GM12874 (cell line): ENCODE measurements around the gene LRCOL1.

Experiments used
- CTCF ChIP-seq: IDR thresholded peaks from 2 replicates; pipeline ENCODE4 v1.5.1; 2011; ENCODE audit warnings: low read depth, mild to moderate bottlenecking, control low read depth, low read length, moderate library complexity; ENCODE audit not compliant: insufficient read depth

LRCOL1 gene

GRCh38 chr12:132558861-132559623, 51.3 kb downstream of the LRCOL1 start:
- TF ChIP-seq CTCF: no peak

GRCh38 chr12:132558042-132558856, 52.1 kb downstream of the LRCOL1 start:
- TF ChIP-seq CTCF: no peak

- TF ChIP-seq CTCF: no peak
These were observed 52.9 kb downstream of the LRCOL1 start for GRCh38 chr12:132557291-132558015.

- TF ChIP-seq CTCF: no peak
These were observed 53.6 kb downstream of the LRCOL1 start for GRCh38 chr12:132556801-132557200.

- TF ChIP-seq CTCF: no peak
These were observed 54.2 kb downstream of the LRCOL1 start for GRCh38 chr12:132556216-132556615.

- no peak for TF ChIP-seq CTCF
These were observed 54.7 kb downstream of the LRCOL1 start for GRCh38 chr12:132555686-132556085.
